ENCODE results near the gene CES4A.
"Not testable (repeated sequence)": the region's sequence is repeated elsewhere in the genome, so short reads cannot be mapped to it uniquely, and the experiment has no call there.

The CES4A gene

GRCh38 chr16:66991545-66992077 lies 3.2 kb downstream of the CES4A start:
- no peaks in the 10 kb centered on the region for H3K9me3 ChIP-seq (ENCODE audit: control insufficient read depth, insufficient read depth, low read depth, low read length)
- no peaks in the 10 kb centered on the region for H3K4me1 ChIP-seq (ENCODE audit: control insufficient read depth, insufficient read depth, low read length)
- H3K4me3 ChIP-seq (ENCODE audit: low read depth, low read length), result no peak overlapping the region
- CTCF ChIA-PET, result interaction anchor here (0.6 to 1.5 kb wide), 9 partner anchors 14 to 289 kb away, joined by 4 to 7 read pairs (median 5); partner anchors contain the start of gene CES3
- POLR2A ChIA-PET, result no interaction called here
- no peak overlapping the region for H3K27ac ChIP-seq (ENCODE audit: extremely low read depth, low read depth, low read length)
- TF ChIP-seq ZNF837 (tag by site-specific recombination; IDR thresholded peaks at IDR 0.05) (no peak), ZBTB17 (tag by site-specific recombination; IDR thresholded peaks at IDR 0.05) (no peak), GLIS1 (tag by site-specific recombination; IDR thresholded peaks at IDR 0.05) (no peak), SP3 (tag by site-specific recombination; IDR thresholded peaks at IDR 0.05) (no peak), ZNF530 (tag by site-specific recombination; IDR thresholded peaks at IDR 0.05; ENCODE audit: low read depth) (no peak), ZNF701 (tag by site-specific recombination; IDR thresholded peaks at IDR 0.05) (no peak), ZIC2 (tag by site-specific recombination; IDR thresholded peaks at IDR 0.05) (no peak), SCRT2 (tag by site-specific recombination; IDR thresholded peaks at IDR 0.05) (no peak), MEIS1 (CRISPR knock-in tag; IDR thresholded peaks at IDR 0.05; ENCODE audit: borderline replicate concordance) (no peak), INSM2 (tag by site-specific recombination; IDR thresholded peaks at IDR 0.05) (no peak), KLF9 (tag by site-specific recombination; IDR thresholded peaks at IDR 0.05; ENCODE audit: low read depth) (no peak), HIC1 (tag by site-specific recombination; IDR thresholded peaks at IDR 0.05) (no peak), GLI2 (tag by site-specific recombination; IDR thresholded peaks at IDR 0.05; ENCODE audit: borderline replicate concordance, low read depth) (no peak)
- H3K36me3 ChIP-seq (ENCODE audit: control insufficient read depth in 2 of 2, insufficient read depth in 1 of 2, low read length in 2 of 2), result no peaks in the 10 kb centered on the region

GRCh38 chr16:66993558-66993957 lies 5.2 kb downstream of the CES4A start:
- H3K4me1 ChIP-seq (ENCODE audit: control insufficient read depth, insufficient read depth, low read length); H3K4me3 ChIP-seq (ENCODE audit: low read depth, low read length); POLR2A ChIA-PET; H3K27ac ChIP-seq (ENCODE audit: extremely low read depth, low read depth, low read length); H3K36me3 ChIP-seq (ENCODE audit: control insufficient read depth in 2 of 2, insufficient read depth in 1 of 2, low read length in 2 of 2); H3K9me3 ChIP-seq (ENCODE audit: control insufficient read depth, insufficient read depth, low read depth, low read length): not testable (repeated sequence)
- CTCF ChIA-PET, result interaction anchor here (1.4 kb wide), 1 partner anchor 15 kb away, joined by 8 read pairs; no protein-coding TSS in a partner anchor

GRCh38 chr16:66996324-66996982 lies 8.1 kb downstream of the CES4A start:
- Histone ChIP-seq H3K36me3 (ENCODE audit: control insufficient read depth in 2 of 2, insufficient read depth in 1 of 2, low read length in 2 of 2) (no peaks in the 10 kb centered on the region), H3K9me3 (ENCODE audit: control insufficient read depth, insufficient read depth, low read depth, low read length) (no peaks in the 10 kb centered on the region), H3K4me3 (ENCODE audit: low read depth, low read length) (no peak overlapping the region), H3K4me1 (ENCODE audit: control insufficient read depth, insufficient read depth, low read length) (no peaks in the 10 kb centered on the region), H3K27ac (ENCODE audit: extremely low read depth, low read depth, low read length) (no peak overlapping the region)
- ChIA-PET CTCF (interaction anchor here (0.6 kb wide), 1 partner anchor 20 kb away, joined by 5 read pairs; no protein-coding TSS in a partner anchor), POLR2A (no interaction called here)
- TF ChIP-seq ZNF747 (tag by site-specific recombination; IDR thresholded peaks at IDR 0.05) (no peak), ZBTB21 (tag by site-specific recombination; IDR thresholded peaks at IDR 0.05) (no peak), ZNF132 (tag by site-specific recombination; IDR thresholded peaks at IDR 0.05; ENCODE audit: borderline replicate concordance) (no peak), ZNF274 (IDR thresholded peaks at IDR 0.05; ENCODE audit: low read length) (no peak), ZNF274 (tag by site-specific recombination; IDR thresholded peaks at IDR 0.05; ENCODE audit: borderline replicate concordance) (no peak), ZNF341 (tag by site-specific recombination; IDR thresholded peaks at IDR 0.05; ENCODE audit: low read depth) (no peak), ZNF513 (tag by site-specific recombination; IDR thresholded peaks at IDR 0.05) (no peak), ZNF843 (tag by site-specific recombination; IDR thresholded peaks at IDR 0.05) (no peak), ZNF133 (tag by site-specific recombination; IDR thresholded peaks at IDR 0.05) (no peak), ZSCAN16 (tag by site-specific recombination; IDR thresholded peaks at IDR 0.05) (no peak), ZNF148 (tag by site-specific recombination; IDR thresholded peaks at IDR 0.05; ENCODE audit: borderline replicate concordance) (no peak), ZNF785 (tag by site-specific recombination; IDR thresholded peaks at IDR 0.05) (no peak)

Data from HEK293 (cell line).